Lung (tissue), 12 donors: ENCODE data around the gene CFAP58. TPM values are rescaled to one million over a fixed set of nuclear protein-coding genes. Genes with fewer than 3 reads are reported as not detected.

ENCODE experiments used
- ATAC-seq: fragments of 200-7000 bp; cut with Tn5 transposase; one replicate; pipeline ENCODE4 v1.9.1; 2020; ENCODE audit warnings: moderate number of reproducible peaks; ENCODE audit not compliant: insufficient read depth, low FRiP score
- DNase-seq, 3 donors: peaks; one replicate each; pipeline ENCODE4 v3.0.0-alpha.2; 2013 to 2017
- H3K27ac ChIP-seq, 2 donors: one replicate each; pipeline ENCODE4 v1.5.1; 2013; ENCODE audit warnings: mild to moderate bottlenecking in 2 of 2, moderate library complexity in 2 of 2, control low read depth in 1 of 2, inconsistent platforms in 1 of 2, low read depth in 1 of 2, low read length in 1 of 2
- H3K27me3 ChIP-seq, 3 donors: one replicate each; pipeline ENCODE4 v1.5.1; 2013; ENCODE audit warnings: low read length in 2 of 3; ENCODE audit not compliant: control insufficient read depth in 3 of 3, insufficient read depth in 3 of 3
- H3K36me3 ChIP-seq, 4 donors: one replicate each; pipeline ENCODE4 v1.5.1; 2013; ENCODE audit warnings: low read length in 4 of 4, mild to moderate bottlenecking in 1 of 4, moderate library complexity in 1 of 4; ENCODE audit not compliant: control insufficient read depth in 4 of 4, insufficient read depth in 4 of 4
- H3K4me1 ChIP-seq, 5 donors: one replicate each; pipeline ENCODE4 v1.5.1; 2013; ENCODE audit warnings: low read length in 5 of 5, mild to moderate bottlenecking in 2 of 5, moderate library complexity in 1 of 5; ENCODE audit not compliant: control insufficient read depth in 5 of 5, insufficient read depth in 5 of 5
- H3K4me3 ChIP-seq: one replicate; pipeline ENCODE4 v1.5.1; 2013; ENCODE audit warnings: mild to moderate bottlenecking, control low read depth, moderate library complexity
- H3K9ac ChIP-seq, 2 donors: one replicate each; pipeline ENCODE4 v1.5.1; 2013; ENCODE audit warnings: low read length in 2 of 2, control low read depth in 1 of 2; ENCODE audit not compliant: insufficient read depth in 1 of 2
- H3K9me3 ChIP-seq, 4 donors: one replicate each; pipeline ENCODE4 v1.5.1; 2013; ENCODE audit warnings: low read length in 3 of 4, mild to moderate bottlenecking in 1 of 4, moderate library complexity in 1 of 4; ENCODE audit not compliant: control insufficient read depth in 4 of 4, insufficient read depth in 3 of 4
- WGBS, 2 donors: extraction: QIAGEN DNeasy Blood & Tissue Kit; methylation state at CpG; one replicate each; pipeline ENCODE4 v1.1.7; 2013; 5-methylcytosine and 5-hydroxymethylcytosine counted together
- polyA plus RNA-seq, 2 donors: library from polyadenylated mRNA; stranded (reverse); fragments of 200-250 nt; gene quantifications; one replicate each; pipeline ENCODE4 v1.2.1, GENCODE V29; 2013
- total RNA-seq, 2 donors: library from RNA; depleted of rRNA in 1 of 2; stranded (reverse); fragments of >200 nt in 1 of 2; gene quantifications; one replicate each; pipeline ENCODE4 v1.2.1, GENCODE V29; 2014 to 2021
- TF ChIP-seq, protein P1 (sequence below): IDR thresholded peaks from 2 replicates; pipeline ENCODE4 v1.5.1; 2012; ENCODE audit warnings: mild to moderate bottlenecking; ENCODE audit errors: control extremely low read depth, extremely low read depth
- donor health status: control.
- donor health status: control.
- donor health status: Bipolar disorder and iron deficiency.
- donor health status: healthy.
- donor health status: DM: yes; HTN: yes; CAD: no.

The CFAP58 gene
- total and polyA plus RNA-seq, 4 donors, result 1.4 to 5.4 (median 3.6) TPM

DNA sequence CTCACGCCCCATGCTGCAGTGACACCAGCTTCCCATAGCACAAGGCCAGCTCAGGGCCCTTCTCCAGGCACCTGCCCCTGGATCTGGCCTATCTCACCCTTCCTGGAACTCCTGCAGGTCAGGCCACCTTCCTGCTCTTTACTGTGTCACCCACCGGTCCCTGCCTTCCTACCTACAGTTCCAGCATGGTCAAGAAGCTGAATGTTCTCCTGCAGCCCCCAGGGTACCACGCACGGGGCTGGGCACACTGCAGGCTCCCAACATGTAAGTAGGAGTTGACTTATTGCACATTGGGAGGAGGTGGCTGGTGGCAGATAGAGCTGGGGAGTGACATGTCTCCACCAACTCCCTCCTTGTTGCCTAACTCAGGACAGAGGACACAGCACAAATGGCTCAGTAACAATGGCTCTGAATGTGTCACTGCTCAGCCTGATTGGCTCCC lies 29.9 kb upstream of the CFAP58 start:
- H3K9me3 ChIP-seq, result no peaks in the 10 kb centered on the region
- TF ChIP-seq, protein P1, sequence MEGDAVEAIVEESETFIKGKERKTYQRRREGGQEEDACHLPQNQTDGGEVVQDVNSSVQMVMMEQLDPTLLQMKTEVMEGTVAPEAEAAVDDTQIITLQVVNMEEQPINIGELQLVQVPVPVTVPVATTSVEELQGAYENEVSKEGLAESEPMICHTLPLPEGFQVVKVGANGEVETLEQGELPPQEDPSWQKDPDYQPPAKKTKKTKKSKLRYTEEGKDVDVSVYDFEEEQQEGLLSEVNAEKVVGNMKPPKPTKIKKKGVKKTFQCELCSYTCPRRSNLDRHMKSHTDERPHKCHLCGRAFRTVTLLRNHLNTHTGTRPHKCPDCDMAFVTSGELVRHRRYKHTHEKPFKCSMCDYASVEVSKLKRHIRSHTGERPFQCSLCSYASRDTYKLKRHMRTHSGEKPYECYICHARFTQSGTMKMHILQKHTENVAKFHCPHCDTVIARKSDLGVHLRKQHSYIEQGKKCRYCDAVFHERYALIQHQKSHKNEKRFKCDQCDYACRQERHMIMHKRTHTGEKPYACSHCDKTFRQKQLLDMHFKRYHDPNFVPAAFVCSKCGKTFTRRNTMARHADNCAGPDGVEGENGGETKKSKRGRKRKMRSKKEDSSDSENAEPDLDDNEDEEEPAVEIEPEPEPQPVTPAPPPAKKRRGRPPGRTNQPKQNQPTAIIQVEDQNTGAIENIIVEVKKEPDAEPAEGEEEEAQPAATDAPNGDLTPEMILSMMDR, result no peak
- peaks cover 0 to 7% (median 0%) of the 10 kb centered on the region in 4 donors for H3K36me3 ChIP-seq
- H3K4me3 ChIP-seq, result no peak overlapping the region
- peaks cover 28 to 81% (median 52%) of the 10 kb centered on the region in 5 donors for H3K4me1 ChIP-seq
- DNase-seq (no peak), ATAC-seq (no peak)
- H3K27ac ChIP-seq, result peak overlapping the region; percentile 33 to 39
- H3K27me3 ChIP-seq, result no peaks in the 10 kb centered on the region
- WGBS, 2 donors, result 55 to 82% methylated on average over 4 of the region's 4 CpGs
- no peak overlapping the region for H3K9ac ChIP-seq

DNA sequence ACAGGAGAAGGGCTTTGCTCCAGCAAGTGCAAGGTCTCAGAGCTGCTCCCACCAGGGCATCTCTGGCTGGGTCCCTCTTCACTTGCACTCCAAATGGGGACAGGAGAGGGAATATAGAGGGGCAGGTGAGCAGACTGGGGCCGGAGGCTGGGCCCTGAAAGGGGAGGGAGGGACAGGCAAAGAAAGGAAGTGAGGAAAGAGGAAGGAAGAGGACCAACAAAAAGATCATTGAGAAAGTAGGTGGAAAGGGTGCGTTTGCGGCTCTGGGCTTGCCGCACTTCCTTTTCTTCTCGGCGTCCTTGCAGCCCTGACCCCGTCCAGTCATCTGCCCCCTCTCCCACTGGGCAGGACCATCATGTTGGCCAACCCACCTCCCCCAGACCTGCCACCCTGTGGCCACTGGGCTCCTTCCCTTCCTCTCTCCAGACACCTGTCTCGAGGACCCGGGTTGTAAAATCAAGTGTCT lies 29.4 kb upstream of the CFAP58 start:
- Histone ChIP-seq H3K9me3 (no peaks in the 10 kb centered on the region), H3K4me1 (peaks cover 32 to 78% (median 52%) of the 10 kb centered on the region in 5 donors), H3K9ac (no peak overlapping the region), H3K27ac (peak overlapping the region in 1 of 2 donors; percentile 33), H3K36me3 (peaks cover 0 to 7% (median 0%) of the 10 kb centered on the region in 4 donors), H3K27me3 (no peaks in the 10 kb centered on the region), H3K4me3 (no peak overlapping the region)
- ATAC-seq (peak; percentile 7), DNase-seq (no peak)
- 26 to 51% methylated on average over 8 to 9 of the region's 9 CpGs for WGBS, 2 donors
- TF ChIP-seq, protein P1, result no peak

DNA sequence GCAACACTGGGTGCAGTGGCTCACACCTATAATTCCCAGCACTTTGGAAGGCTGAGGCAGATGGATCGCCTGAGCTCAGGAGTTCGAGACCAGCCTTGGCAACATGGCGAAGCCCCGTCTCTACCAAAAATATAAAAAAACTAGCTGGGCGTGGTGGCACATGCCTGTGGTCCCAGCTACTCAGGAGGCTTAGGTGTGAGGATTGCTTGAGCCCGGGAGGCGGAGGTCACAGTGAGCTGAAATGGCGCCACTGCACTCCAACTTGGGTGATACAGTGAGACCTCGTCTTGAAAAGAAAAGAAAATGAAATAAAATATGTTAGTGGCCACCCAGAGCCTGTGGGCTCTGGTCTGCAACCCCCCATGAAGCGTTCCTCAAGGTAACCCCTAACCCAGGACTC lies 28.7 kb upstream of the CFAP58 start:
- DNase-seq, result no peak
- Histone ChIP-seq H3K27ac (peak overlapping the region; percentile 83 to 94), H3K9me3 (no peaks in the 10 kb centered on the region), H3K9ac (no peak overlapping the region), H3K27me3 (no peaks in the 10 kb centered on the region), H3K4me3 (no peak overlapping the region), H3K36me3 (peaks cover 0 to 7% (median 0%) of the 10 kb centered on the region in 4 donors), H3K4me1 (peaks cover 35 to 81% (median 53%) of the 10 kb centered on the region in 5 donors)
- no peak for ATAC-seq
- 91% methylated on average over 10 of the region's 10 CpGs for WGBS, 2 donors
- TF ChIP-seq, protein P1, result no peak
